Inflammatory macrophage (primary cell): ENCODE results near the gene SLU7.

ENCODE experiments used
- DNase-seq, 2 donors: peaks; one replicate each; pipeline ENCODE4 v3.0.0-alpha.2; 2020 to 2022

Gene SLU7

GRCh38 chr5:160450164-160450932 is 31.5 kb upstream of the SLU7 start:
- no peak for DNase-seq

DNA sequence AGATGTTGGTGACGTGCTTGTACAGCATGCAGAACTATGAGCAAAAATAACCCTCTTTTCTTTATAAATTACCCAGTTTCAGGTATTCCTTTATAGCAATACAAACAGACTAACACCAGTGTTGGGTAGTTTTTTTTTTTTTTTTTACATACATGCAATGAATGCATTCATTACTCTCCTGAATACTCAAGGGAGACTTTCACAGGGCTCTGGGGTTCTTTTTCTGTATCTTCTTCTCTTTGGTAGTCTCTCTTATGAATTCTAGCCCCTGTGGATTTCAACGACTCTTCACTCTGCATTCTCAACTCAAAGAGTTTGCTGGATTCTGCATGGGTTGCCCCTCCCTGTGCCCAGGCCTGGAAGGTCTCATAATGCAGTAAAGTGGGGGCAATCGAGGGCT is 30.6 kb upstream of the SLU7 start:
- no peak for DNase-seq

GRCh38 chr5:160448886-160449285 is 30.0 kb upstream of the SLU7 start:
- no peak for DNase-seq

DNA sequence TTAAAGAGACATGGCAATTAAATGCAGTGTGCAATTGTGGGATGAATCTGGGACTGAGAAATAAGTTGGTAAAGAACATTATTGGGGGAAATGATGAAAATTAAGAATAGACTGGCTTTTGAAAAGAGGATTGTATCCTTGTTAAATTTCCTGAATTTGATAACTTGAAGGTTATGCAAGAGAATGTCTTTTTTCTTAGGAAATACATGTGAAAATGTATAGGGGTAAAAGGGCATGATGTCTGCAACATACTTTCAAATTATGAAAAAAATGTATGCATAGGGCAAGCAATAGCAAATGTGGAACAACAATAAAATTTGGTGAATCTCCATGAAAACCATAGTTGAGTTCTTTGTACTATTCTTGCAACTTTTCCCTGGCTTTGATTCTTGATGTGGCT is 26.9 kb upstream of the SLU7 start:
- DNase-seq: peak in 1 of 2 donors; percentile 53

- peak in 1 of 2 donors; percentile 39 for DNase-seq
These were observed 26.3 kb upstream of the SLU7 start for GRCh38 chr5:160445132-160445531.

DNA sequence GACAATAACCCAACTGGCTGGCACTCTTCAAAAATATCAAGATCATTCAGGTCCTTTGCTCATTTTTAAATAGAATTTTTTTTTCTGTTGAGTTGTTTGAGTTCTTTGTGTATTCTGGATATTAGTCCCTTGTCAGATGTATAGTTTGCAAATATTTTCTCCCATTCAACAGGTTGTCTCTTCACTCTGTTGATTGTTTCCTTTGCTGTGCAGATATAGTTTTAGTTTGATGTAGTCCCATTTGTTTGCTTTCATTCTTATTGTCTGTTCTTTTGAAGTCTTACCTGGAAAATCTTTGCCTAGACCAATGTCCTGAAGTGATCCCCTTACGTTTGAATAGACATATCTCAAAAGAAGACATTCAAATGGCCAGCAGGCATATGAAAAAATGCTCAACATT is 25.5 kb upstream of the SLU7 start:
- no peak for DNase-seq

DNA sequence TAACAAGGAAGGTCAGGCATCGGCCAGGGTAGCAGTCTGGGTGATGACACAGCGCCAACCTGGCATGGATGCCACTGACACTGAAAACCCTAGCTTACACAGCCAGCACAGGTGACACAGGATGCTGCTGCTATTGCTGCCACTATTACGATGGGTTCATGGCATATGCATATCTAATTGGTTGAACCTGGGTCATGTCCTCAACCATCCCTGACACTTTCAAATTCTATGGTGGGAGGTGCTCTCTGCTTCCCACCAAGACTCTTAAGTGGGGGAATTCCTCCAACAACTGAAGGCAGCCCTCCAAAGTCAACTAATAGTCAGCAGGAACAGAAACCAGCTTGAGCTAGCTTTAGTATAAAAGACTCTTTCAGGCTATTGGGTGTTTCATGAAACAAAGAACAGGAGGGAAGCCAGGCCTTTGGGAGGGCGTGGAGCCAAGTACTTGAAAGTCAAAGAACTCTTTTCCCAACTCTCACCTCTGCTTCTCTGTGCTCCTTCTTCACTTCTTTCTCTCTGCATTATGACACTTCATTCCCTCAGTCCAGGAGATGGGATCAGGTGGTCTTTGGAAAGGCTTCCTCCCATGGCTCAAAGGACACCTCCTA is 24.0 kb upstream of the SLU7 start:
- DNase-seq: no peak

DNA sequence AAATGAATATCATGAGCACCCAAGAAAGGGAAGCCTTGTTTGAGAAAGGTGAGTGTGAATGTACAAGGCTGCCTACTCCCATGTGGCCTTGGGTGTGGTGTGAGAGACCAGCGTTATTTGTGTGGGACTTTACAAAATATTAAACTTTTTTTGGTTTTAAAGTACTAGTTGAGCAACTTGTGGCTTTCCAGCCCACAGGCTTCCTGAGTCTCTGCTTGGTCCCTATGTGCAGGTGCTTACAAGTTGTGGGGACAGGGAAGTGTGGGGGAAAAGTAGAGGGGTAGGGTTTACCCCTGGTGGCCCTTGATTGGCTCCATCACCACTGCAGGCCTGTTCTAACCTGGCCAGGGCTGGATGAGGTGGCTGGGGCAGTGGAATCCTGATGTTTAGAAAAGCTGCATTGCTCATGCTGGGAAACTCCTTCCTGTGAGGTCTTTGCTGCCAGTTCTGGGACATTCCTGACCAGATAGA is 22.5 kb upstream of the SLU7 start:
- DNase-seq: peak in 1 of 2 donors; percentile 11

DNA sequence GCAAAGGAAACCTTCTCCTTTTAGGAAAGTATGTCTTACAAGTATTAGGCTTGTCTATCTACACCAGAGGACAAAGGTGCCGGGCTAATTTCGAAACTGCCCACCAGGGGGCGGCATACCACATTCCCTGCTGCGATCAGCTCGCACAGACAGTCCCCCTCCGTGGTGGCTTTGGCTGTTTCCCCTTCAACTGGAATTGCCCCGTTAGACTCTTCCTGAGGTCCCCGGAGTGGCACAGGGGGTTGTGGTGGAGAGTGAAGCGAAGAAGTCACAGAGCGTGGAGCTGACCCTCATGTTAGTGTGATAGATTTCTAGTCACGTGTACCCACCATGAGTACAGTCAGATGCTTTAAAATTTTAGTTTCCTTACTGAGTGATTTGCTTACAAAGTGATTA is 20.3 kb upstream of the SLU7 start:
- DNase-seq: peak; percentile 90 to 91

DNA sequence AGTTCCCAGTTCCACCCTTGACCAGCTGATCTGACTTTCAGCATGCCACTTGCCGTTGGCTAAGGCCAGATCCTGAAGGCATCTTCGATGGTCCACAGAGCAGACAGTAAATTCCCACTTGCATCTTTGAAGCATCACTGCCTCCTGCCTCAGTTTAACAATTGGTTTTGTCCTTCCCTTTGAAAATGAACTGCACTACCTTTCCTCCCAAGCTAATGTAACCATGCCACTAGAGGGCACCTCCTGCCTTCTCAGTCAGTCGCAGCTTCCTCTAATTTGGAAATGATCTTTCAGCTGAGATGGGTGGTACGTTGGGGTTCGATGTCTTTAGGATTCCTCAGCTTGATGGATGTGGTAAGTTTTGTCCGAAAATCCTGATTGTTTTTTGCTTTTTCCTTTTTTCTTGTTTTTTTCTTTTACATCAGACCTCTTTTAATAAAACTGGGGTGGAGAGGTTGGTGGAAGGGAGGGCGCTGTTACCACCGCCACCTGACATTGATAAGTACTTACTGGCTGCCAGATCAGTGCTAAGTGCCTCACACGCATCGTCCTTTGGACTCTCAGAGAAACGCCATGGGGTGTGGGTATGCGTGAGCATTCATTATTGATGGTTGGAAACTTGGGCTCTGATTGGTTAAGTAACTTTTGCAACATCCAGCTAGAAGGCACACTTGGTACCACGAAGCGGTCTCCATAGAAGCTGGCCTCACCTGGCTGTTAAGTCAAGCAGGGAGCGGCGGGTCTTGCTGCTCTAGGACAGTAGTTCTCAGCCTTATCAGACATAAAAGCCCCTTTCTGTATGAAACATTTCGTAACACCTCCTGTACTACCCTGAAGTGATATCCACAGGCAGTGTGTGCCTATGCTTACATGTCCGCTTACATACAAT is 19.7 kb upstream of the SLU7 start:
- DNase-seq: peak; percentile 67 to 76

- no peak for DNase-seq
These were observed 18.4 kb upstream of the SLU7 start for GRCh38 chr5:160437271-160437670.

DNA sequence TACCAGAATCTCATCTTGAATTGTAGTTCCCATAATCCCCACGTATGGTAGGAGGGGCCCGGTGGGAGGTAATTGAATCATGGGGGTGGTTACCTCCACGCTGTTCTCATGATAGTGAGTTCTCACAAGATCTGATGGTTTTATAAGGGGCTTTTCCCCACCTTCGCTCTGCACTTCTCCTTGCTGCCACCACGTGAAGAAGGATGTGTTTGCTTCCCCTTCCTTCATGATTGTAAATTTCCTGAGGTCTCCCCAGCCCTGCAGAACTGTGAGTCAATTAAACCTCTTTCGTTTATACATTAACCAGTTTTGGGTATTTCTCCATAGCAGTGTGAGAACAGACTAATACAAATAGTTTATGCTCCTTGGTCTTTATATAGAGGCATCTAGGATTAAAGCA is 17.8 kb upstream of the SLU7 start:
- DNase-seq: peak; percentile 64 to 87

DNA sequence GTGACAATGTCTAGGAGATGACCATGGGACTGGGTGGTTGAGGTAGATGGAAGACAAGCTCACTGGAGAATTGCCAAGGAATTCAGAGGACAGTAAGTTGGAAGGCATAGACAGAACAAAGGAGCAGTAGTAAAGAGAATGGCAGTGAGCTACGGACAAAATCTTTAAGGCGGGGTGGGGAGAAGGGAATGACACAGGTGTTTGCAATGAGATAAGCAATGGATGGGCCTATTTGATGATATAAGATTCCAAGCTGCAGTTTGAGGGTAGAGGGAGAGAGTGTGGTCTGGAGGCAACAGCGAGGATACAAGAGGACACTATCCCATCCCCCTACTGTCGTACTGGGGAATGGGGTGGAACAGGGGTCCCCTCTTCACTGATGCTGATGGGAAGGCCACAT is 17.1 kb upstream of the SLU7 start:
- no peak for DNase-seq

DNA sequence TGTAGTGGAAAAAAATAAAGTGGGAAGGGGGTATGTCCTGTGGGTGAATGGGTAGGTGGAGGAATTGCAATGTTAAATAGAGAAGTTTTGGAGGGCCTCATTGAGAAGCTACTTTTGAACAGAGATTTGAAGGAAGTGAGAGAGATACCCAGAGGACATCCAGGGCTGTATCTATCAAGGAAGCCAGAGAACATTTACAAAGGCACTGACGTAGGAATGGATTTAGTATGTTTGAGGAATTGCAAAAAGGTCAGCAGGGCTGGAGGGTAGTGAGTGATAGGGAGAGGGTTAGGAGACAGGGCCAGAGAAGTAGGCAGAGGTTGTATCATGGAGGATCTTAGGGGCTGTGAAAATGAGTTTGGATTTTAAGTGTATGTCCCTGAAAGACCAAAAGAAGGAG is 16.7 kb upstream of the SLU7 start:
- peak; percentile 13 to 47 for DNase-seq

DNA sequence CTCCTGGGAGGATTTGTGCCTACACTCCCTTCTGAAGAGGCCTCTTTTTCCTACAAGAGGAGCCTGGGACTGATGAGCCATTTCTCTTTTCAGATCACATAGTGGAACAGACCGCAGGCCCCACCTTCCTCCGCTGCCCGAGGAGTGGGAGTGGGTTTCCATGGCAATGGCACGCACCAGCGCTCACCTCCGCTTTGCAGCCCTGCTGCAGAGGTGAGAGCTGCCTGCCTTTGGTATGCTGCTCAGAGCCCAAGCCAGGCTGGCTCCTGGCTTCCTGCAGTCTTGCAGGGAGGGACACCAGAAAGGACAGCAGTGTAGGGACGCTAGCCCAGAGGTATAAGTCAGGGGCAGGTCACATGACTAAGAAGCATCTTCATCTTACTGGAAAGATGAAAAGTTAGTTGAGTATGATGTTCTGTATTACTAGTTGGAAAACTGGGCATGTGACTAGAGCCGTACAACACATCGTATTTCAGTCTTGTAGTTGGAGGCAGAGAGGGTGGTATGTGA is 15.2 kb upstream of the SLU7 start:
- no peak for DNase-seq

DNA sequence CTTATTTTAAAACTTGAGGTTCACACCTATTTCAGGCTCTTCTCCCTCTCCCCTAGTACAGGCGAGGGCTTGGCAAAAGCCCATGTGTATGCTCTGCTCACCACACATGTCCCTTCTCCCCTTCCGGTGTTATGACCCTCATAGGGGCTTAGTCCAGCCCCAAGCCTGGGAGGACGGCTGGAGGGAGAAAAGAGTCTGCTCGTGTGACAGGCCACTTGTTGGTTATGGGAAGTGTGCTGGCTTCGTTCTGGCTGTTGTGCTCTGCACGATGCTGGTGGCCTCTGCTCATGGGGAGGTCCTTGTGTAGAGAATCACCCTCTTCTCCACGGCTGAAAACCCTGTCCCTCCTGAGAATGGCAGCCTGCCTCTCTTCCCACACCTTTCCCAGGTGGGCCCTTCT is 13.9 kb upstream of the SLU7 start:
- DNase-seq: no peak

GRCh38 chr5:160432196-160432595 is 13.3 kb upstream of the SLU7 start:
- DNase-seq: no peak

DNA sequence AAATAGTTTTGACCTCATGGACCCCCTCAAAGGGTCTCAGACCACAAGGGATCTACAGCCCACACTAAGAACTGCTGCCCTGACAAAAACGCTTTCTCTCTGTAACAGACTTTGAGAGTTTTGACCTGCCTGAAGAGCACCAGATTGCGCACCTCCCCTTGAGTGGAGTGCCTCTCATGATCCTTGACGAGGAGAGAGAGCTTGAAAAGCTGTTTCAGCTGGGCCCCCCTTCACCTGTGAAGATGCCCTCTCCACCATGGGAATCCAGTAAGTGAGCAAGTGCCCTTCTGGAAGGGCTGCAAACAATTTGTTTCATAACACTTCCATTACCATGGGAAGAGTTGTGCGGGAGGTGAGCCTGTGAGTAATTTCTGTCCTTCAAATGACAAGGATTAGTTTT is 8.7 kb upstream of the SLU7 start:
- no peak for DNase-seq

- DNase-seq: no peak
These were observed 4.2 kb upstream of the SLU7 start for GRCh38 chr5:160423099-160423498.

- peak; percentile 94 to 97 for DNase-seq
These were observed 2.9 kb upstream of the SLU7 start, which contains the start of gene PTTG1 for GRCh38 chr5:160421625-160422258. PTTG1 (plus strand) TSS chr5:160421855; CDS start chr5:160422313, 458 bp downstream.

DNA sequence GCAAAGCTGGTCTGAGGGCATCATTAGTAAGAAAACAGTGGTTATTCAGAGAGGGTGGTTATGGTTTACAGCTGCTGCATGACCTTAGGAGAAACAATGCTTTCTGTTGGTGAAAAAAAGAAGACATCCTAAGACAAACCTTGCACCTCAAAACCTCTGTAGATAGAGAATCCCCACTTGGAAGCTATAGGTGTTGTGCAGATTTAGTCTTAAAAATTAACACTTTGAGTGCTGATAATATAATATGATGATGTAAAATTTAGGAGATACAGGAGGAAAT is 1.4 kb upstream of the SLU7 start:
- no peak for DNase-seq

GRCh38 chr5:160419458-160420330 is 813 bp upstream of the SLU7 start:
- no peak for DNase-seq
